ENCODE measurements around the gene RSBN1L. TPM values are rescaled to one million over a fixed set of nuclear protein-coding genes. Genes with fewer than 3 reads are reported as not detected.

RSBN1L gene
- polyA plus RNA-seq, 3 donors: 1.3 to 10.0 (median 2.2) TPM

GRCh38 chr7:77696643-77697534 is 630 bp downstream of the RSBN1L start:
- peaks cover 48% of the 10 kb centered on the region for H3K4me1 Mint-ChIP-seq
- WGBS (ENCODE audit: insufficient coverage): under 1% methylated on average over 48 of the region's 67 CpGs
- TF ChIP-seq, protein P1, sequence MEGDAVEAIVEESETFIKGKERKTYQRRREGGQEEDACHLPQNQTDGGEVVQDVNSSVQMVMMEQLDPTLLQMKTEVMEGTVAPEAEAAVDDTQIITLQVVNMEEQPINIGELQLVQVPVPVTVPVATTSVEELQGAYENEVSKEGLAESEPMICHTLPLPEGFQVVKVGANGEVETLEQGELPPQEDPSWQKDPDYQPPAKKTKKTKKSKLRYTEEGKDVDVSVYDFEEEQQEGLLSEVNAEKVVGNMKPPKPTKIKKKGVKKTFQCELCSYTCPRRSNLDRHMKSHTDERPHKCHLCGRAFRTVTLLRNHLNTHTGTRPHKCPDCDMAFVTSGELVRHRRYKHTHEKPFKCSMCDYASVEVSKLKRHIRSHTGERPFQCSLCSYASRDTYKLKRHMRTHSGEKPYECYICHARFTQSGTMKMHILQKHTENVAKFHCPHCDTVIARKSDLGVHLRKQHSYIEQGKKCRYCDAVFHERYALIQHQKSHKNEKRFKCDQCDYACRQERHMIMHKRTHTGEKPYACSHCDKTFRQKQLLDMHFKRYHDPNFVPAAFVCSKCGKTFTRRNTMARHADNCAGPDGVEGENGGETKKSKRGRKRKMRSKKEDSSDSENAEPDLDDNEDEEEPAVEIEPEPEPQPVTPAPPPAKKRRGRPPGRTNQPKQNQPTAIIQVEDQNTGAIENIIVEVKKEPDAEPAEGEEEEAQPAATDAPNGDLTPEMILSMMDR (IDR thresholded peaks at IDR 0.05): peak; percentile 1

DNA sequence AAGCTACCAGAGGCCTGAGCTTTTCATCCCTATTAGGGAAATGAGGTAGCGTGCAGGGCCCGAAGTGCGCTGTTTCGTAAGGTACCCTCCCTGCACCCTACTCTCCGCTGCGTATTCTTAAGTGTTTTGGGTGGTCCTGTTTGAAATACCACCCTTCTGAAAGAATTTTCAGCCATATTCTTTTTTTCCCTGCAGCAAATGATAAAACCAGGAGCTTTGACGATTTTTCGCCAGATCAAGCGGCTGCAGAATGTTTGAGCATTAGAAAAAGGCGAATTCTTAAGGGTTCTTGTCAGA is 1.2 kb downstream of the RSBN1L start:
- Mint-ChIP-seq H3K27ac (peak overlapping the region; percentile 86 to 95 (median 93)), H3K36me3 (peaks cover 8 to 15% of the 10 kb centered on the region in 2 donors), H3K9me3 (no peaks in the 10 kb centered on the region), H3K4me3 (peak overlapping the region; percentile 96 to 99), H3K4me1 (peaks cover 53% of the 10 kb centered on the region), H3K27me3 (ENCODE audit: low read depth in 3 of 3) (no peaks in the 10 kb centered on the region)
- Histone ChIP-seq H3K79me2 (ENCODE audit: insufficient read depth, low read length) (peaks cover 92% of the 10 kb centered on the region), H3K27me3 (ENCODE audit: control insufficient read depth in 2 of 2, insufficient read depth in 2 of 2, low read length in 2 of 2) (no peaks in the 10 kb centered on the region), H3K4me2 (replicated peaks; ENCODE audit: extremely low read depth, low read length, poor library complexity, severe bottlenecking) (peak overlapping the region; percentile 96), H3K9me3 (replicated peaks in 1 of 2; ENCODE audit: control insufficient read depth in 1 of 2, insufficient read depth in 1 of 2, low read length in 2 of 2) (no peaks in the 10 kb centered on the region), H3K36me3 (replicated peaks in 1 of 2; ENCODE audit: control insufficient read depth in 1 of 2, insufficient read depth in 2 of 2, low read length in 2 of 2) (peaks cover 0 to 8% of the 10 kb centered on the region in 2 donors), H3K4me3 (replicated peaks in 1 of 3; ENCODE audit: low read depth in 2 of 3, low read length in 3 of 3) (peak overlapping the region; percentile 68 to 98 (median 96)), H4K20me1 (ENCODE audit: insufficient read depth, low read length) (peaks cover 51% of the 10 kb centered on the region), H2AFZ (ENCODE audit: insufficient read depth, low read depth, low read length, poor library complexity, severe bottlenecking) (peak overlapping the region; percentile 96), H3K4me1 (ENCODE audit: control insufficient read depth in 1 of 2, insufficient read depth in 2 of 2, low read length in 2 of 2) (peaks cover 14 to 26% of the 10 kb centered on the region in 2 donors), H3K9ac (ENCODE audit: insufficient read depth, low read length, poor library complexity, severe bottlenecking) (peak overlapping the region; percentile 96), H3K27ac (ENCODE audit: low read depth in 1 of 2, low read length in 2 of 2) (peak overlapping the region; percentile 49 to 95)
- no CpG with 5 or more reads among the region's 10 CpGs for WGBS (ENCODE audit: insufficient coverage)
- TF ChIP-seq, protein P1 (IDR thresholded peaks at IDR 0.05): no peak
- intact Hi-C loops (cut with micrococcal nuclease): loop anchor here in 1 of 2 donors (2.0 to 5.0 kb wide), 2 partner anchors 35 to 100 kb away; partner anchors contain the start of genes PHTF2 and TMEM60
- peak; percentile 35 to 53 (median 53) for DNase-seq

More at GRCh38 chr7:77696643-77697534, 630 bp downstream of the RSBN1L start:
- DNase-seq: peak; percentile 25 to 42 (median 33)
- Histone ChIP-seq H3K36me3 (replicated peaks in 1 of 2; ENCODE audit: control insufficient read depth in 1 of 2, insufficient read depth in 2 of 2, low read length in 2 of 2) (peaks cover 0 to 8% of the 10 kb centered on the region in 2 donors), H3K4me3 (replicated peaks in 1 of 3; ENCODE audit: low read depth in 2 of 3, low read length in 3 of 3) (peak overlapping the region; percentile 68 to 98 (median 96)), H3K4me1 (ENCODE audit: control insufficient read depth in 1 of 2, insufficient read depth in 2 of 2, low read length in 2 of 2) (peaks cover 14 to 26% of the 10 kb centered on the region in 2 donors), H3K4me2 (replicated peaks; ENCODE audit: extremely low read depth, low read length, poor library complexity, severe bottlenecking) (peak overlapping the region; percentile 96), H3K9ac (ENCODE audit: insufficient read depth, low read length, poor library complexity, severe bottlenecking) (peak overlapping the region; percentile 96), H3K27me3 (ENCODE audit: control insufficient read depth in 2 of 2, insufficient read depth in 2 of 2, low read length in 2 of 2) (no peaks in the 10 kb centered on the region), H4K20me1 (ENCODE audit: insufficient read depth, low read length) (peaks cover 45% of the 10 kb centered on the region), H3K9me3 (replicated peaks in 1 of 2; ENCODE audit: control insufficient read depth in 1 of 2, insufficient read depth in 1 of 2, low read length in 2 of 2) (no peaks in the 10 kb centered on the region), H3K27ac (ENCODE audit: low read depth in 1 of 2, low read length in 2 of 2) (peak overlapping the region; percentile 90 to 95), H3K79me2 (ENCODE audit: insufficient read depth, low read length) (peaks cover 92% of the 10 kb centered on the region), H2AFZ (ENCODE audit: insufficient read depth, low read depth, low read length, poor library complexity, severe bottlenecking) (peak overlapping the region; percentile 96)
- Mint-ChIP-seq H3K27ac (peak overlapping the region; percentile 91 to 97 (median 95)), H3K27me3 (ENCODE audit: low read depth in 3 of 3) (no peaks in the 10 kb centered on the region), H3K9me3 (no peaks in the 10 kb centered on the region), H3K36me3 (peaks cover 11 to 15% of the 10 kb centered on the region in 2 donors), H3K4me3 (peak overlapping the region; percentile 96 to 99)
- intact Hi-C loops (cut with micrococcal nuclease): loop anchor here in 1 of 2 donors (2.0 to 5.0 kb wide), 2 partner anchors 36 to 100 kb away; partner anchors contain the start of genes PHTF2 and TMEM60

All from CD14-positive monocyte (primary cell).